Keratinocyte (primary cell): ENCODE results near the gene C8B.

Experiments used
- EZH2 ChIP-seq: IDR thresholded peaks from one replicate; pipeline ENCODE4 v1.6.1; 2012; ENCODE audit warnings: inconsistent platforms, mild to moderate bottlenecking, low read length, moderate library complexity
- TF ChIP-seq, protein P1 (sequence below), 3 experiments: IDR thresholded peaks in 1 of 3; conservative IDR thresholded peaks in 1 of 3; optimal IDR thresholded peaks in 1 of 3; 2 replicates in 2 of 3; 3 replicates in 1 of 3; pipeline versions ENCODE3 to v1.5.1; 2011; ENCODE audit warnings: low read length in 3 of 3, mild to moderate bottlenecking in 3 of 3, moderate library complexity in 2 of 3, control low read depth in 1 of 3, inconsistent platforms in 1 of 3; ENCODE audit not compliant: insufficient read depth in 2 of 3; ENCODE audit errors: extremely low read depth in 1 of 3

DNA sequence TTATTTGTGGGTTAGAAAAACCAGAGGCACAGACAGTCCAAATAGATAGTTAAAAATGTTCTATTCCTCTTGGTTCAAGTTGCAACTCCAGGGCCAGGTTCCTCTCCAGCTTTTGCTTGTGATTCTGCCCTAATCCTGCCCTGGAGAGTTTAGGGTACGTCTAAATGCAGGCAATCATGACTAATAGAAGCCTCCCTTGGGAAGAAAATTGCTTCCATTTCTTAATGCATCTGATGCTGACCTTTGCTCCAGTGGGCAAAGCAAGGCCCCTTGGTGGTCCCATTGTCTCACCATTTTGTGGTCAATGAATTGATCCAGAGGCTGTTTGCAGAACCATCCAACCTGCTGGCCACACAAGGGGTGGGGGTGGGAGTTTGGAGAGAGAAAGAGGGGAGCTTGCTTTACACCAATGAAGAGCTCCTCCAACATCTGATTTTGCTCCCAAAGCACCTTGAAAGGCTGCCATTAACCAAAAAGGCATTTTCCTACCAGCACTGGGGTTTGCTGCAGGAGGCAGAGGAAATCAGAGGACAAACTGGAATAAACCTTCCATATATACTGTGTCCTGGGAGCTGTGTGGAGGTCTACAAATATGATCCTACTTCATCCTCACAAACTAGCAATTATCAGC, 31.3 kb downstream of the C8B start:
- TF ChIP-seq, protein P1, sequence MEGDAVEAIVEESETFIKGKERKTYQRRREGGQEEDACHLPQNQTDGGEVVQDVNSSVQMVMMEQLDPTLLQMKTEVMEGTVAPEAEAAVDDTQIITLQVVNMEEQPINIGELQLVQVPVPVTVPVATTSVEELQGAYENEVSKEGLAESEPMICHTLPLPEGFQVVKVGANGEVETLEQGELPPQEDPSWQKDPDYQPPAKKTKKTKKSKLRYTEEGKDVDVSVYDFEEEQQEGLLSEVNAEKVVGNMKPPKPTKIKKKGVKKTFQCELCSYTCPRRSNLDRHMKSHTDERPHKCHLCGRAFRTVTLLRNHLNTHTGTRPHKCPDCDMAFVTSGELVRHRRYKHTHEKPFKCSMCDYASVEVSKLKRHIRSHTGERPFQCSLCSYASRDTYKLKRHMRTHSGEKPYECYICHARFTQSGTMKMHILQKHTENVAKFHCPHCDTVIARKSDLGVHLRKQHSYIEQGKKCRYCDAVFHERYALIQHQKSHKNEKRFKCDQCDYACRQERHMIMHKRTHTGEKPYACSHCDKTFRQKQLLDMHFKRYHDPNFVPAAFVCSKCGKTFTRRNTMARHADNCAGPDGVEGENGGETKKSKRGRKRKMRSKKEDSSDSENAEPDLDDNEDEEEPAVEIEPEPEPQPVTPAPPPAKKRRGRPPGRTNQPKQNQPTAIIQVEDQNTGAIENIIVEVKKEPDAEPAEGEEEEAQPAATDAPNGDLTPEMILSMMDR (optimal IDR thresholded peaks at IDR 0.05 in 1 of 3, IDR thresholded peaks at IDR 0.05 in 1 of 3, conservative IDR thresholded peaks at IDR 0.05 in 1 of 3; ENCODE audit: extremely low read depth in 1 of 3, insufficient read depth in 2 of 3, low read length in 3 of 3), result no peak
- TF ChIP-seq EZH2, result no peak
